ENCODE data around the gene ACAD9. TPM values are rescaled to one million over a fixed set of nuclear protein-coding genes. Genes with fewer than 3 reads are reported as not detected.

Gene ACAD9
- total and polyA plus RNA-seq, 11 donors, result 24.6 to 44.9 (median 36.5) TPM

GRCh38 chr3:128867200-128868125, 12.0 kb upstream of the ACAD9 start:
- Histone ChIP-seq H3K4me3 (no peak overlapping the region), H3K4me1 (peaks cover 0 to 15% (median 10%) of the 10 kb centered on the region in 12 donors), H3K36me3 (no peaks in the 10 kb centered on the region), H3K27ac (no peak overlapping the region), H3K9me3 (no peaks in the 10 kb centered on the region), H3K27me3 (no peaks in the 10 kb centered on the region)
- TF ChIP-seq POLR2A (IDR thresholded peaks at IDR 0.05) (no peak), CTCF (IDR thresholded peaks at IDR 0.05) (no peak)
- intact Hi-C loops (cut with DNase I), result no loop called here
- no peak for DNase-seq
- no peak for ATAC-seq
- WGBS, 4 donors, result 83 to 92% (median 89%) methylated on average over 4 of the region's 4 CpGs

- 91 to 96% (median 94%) methylated on average over 4 of the region's 4 CpGs for WGBS, 4 donors
- intact Hi-C loops (cut with DNase I), result no loop called here
Observed at GRCh38 chr3:128870347-128870746, 9.1 kb upstream of the ACAD9 start.

GRCh38 chr3:128872282-128872681, 7.1 kb upstream of the ACAD9 start:
- ATAC-seq (no peak), DNase-seq (no peak)
- no peak for TF ChIP-seq POLR2A (IDR thresholded peaks at IDR 0.05)
- no peak for TF ChIP-seq CTCF (IDR thresholded peaks at IDR 0.05)
- Histone ChIP-seq H3K9me3 (no peaks in the 10 kb centered on the region), H3K4me3 (no peak overlapping the region), H3K36me3 (no peaks in the 10 kb centered on the region), H3K27ac (no peak overlapping the region), H3K4me1 (peaks cover 0 to 14% (median 0%) of the 10 kb centered on the region in 12 donors), H3K27me3 (no peaks in the 10 kb centered on the region)
- WGBS, 4 donors, result 85 to 92% (median 88%) methylated on average over 4 of the region's 4 CpGs
- intact Hi-C loops (cut with DNase I), result no loop called here

More at GRCh38 chr3:128870347-128870746, 9.1 kb upstream of the ACAD9 start:
- Histone ChIP-seq H3K27ac (no peak overlapping the region), H3K36me3 (no peaks in the 10 kb centered on the region), H3K4me1 (peaks cover 0 to 12% (median under 1%) of the 10 kb centered on the region in 12 donors), H3K4me3 (no peak overlapping the region), H3K9me3 (no peaks in the 10 kb centered on the region), H3K27me3 (no peaks in the 10 kb centered on the region)
- TF ChIP-seq POLR2A (IDR thresholded peaks at IDR 0.05) (no peak), CTCF (IDR thresholded peaks at IDR 0.05) (no peak)
- DNase-seq, result no peak
- no peak for ATAC-seq

GRCh38 chr3:128872744-128873143, 6.7 kb upstream of the ACAD9 start:
- Histone ChIP-seq H3K4me3 (no peak overlapping the region), H3K27ac (no peak overlapping the region), H3K27me3 (no peaks in the 10 kb centered on the region), H3K4me1 (peaks cover 0 to 18% (median 4%) of the 10 kb centered on the region in 12 donors), H3K9me3 (no peaks in the 10 kb centered on the region), H3K36me3 (no peaks in the 10 kb centered on the region)
- DNase-seq (no peak), ATAC-seq (no peak)
- TF ChIP-seq POLR2A (IDR thresholded peaks at IDR 0.05) (no peak), CTCF (IDR thresholded peaks at IDR 0.05) (no peak)
- intact Hi-C loops (cut with DNase I), result no loop called here
- WGBS, 4 donors, result 84 to 92% (median 90%) methylated on average over 8 of the region's 8 CpGs
